GM21515 (cell line): Measurements from ENCODE around the gene TNFAIP8L1.
"Not testable (repeated sequence)": the region's sequence is repeated elsewhere in the genome, so short reads cannot be mapped to it uniquely, and the experiment has no call there.

Experiments
- ATAC-seq: cut with Tn5 transposase; IDR thresholded peaks from one replicate; pipeline ENCODE4 v1.9.1; 2021; ENCODE audit not compliant: unreplicated experiment

The TNFAIP8L1 gene

GRCh38 chr19:4638828-4639530 lies at the start of gene TNFAIP8L1:
TNFAIP8L1 (plus strand) TSS chr19:4639516; CDS start chr19:4651870, 12,354 bp downstream.
- ATAC-seq, result peak; percentile 72

GRCh38 chr19:4589579-4590410 lies 49.5 kb upstream of the TNFAIP8L1 start:
- no peak for ATAC-seq

GRCh38 chr19:4590559-4590958 lies 48.8 kb upstream of the TNFAIP8L1 start:
- ATAC-seq, result no peak

GRCh38 chr19:4591320-4591719 lies 48.0 kb upstream of the TNFAIP8L1 start:
- no peak for ATAC-seq

- ATAC-seq, result no peak
Observed at GRCh38 chr19:4592445-4592844, 46.9 kb upstream of the TNFAIP8L1 start.

GRCh38 chr19:4593409-4593851 lies 45.9 kb upstream of the TNFAIP8L1 start:
- ATAC-seq, result no peak

GRCh38 chr19:4594201-4594600 lies 45.1 kb upstream of the TNFAIP8L1 start:
- no peak for ATAC-seq

GRCh38 chr19:4595158-4595557 lies 44.2 kb upstream of the TNFAIP8L1 start:
- ATAC-seq, result not testable (repeated sequence)

GRCh38 chr19:4596033-4596904 lies 43.0 kb upstream of the TNFAIP8L1 start:
- ATAC-seq, result no peak

- ATAC-seq, result no peak
Observed at GRCh38 chr19:4597278-4597974, 41.9 kb upstream of the TNFAIP8L1 start.

GRCh38 chr19:4597975-4598671 lies 41.2 kb upstream of the TNFAIP8L1 start:
- no peak for ATAC-seq

- ATAC-seq, result no peak
Observed at GRCh38 chr19:4598712-4599111, 40.6 kb upstream of the TNFAIP8L1 start.

- no peak for ATAC-seq
Observed at GRCh38 chr19:4600082-4600481, 39.2 kb upstream of the TNFAIP8L1 start.

GRCh38 chr19:4600893-4601292 lies 38.4 kb upstream of the TNFAIP8L1 start:
- ATAC-seq, result no peak

GRCh38 chr19:4602173-4602788 lies 37.0 kb upstream of the TNFAIP8L1 start:
- no peak for ATAC-seq

GRCh38 chr19:4602915-4603314 lies 36.4 kb upstream of the TNFAIP8L1 start:
- ATAC-seq, result no peak

GRCh38 chr19:4604912-4605311 lies 34.4 kb upstream of the TNFAIP8L1 start:
- no peak for ATAC-seq

- ATAC-seq, result no peak
Observed at GRCh38 chr19:4606181-4606580, 33.1 kb upstream of the TNFAIP8L1 start.

GRCh38 chr19:4606921-4607678 lies 32.2 kb upstream of the TNFAIP8L1 start:
- ATAC-seq, result no peak
